ENCODE measurements around the gene CD300C.
"Not testable (repeated sequence)": the region's sequence is repeated elsewhere in the genome, so short reads cannot be mapped to it uniquely, and the experiment has no call there.

- not testable (repeated sequence) for TF ChIP-seq CTCF (conservative IDR thresholded peaks at IDR 0.05); ZFX (IDR thresholded peaks at IDR 0.05)
Measured at GRCh38 chr17:74558402-74558801, 12.5 kb upstream of the CD300C start.

Data from C4-2B (cell line).